NCI-H1092 (cell line): ENCODE results near the gene IARS2.
"Not testable (repeated sequence)": the region's sequence is repeated elsewhere in the genome, so short reads cannot be mapped to it uniquely, and the experiment has no call there.

Source experiments
- DNase-seq: peaks from one replicate; lab custom pipeline; 2025; lab: John Stamatoyannopoulos, UW

Gene IARS2

GRCh38 chr1:220164517-220164916 is 70.6 kb downstream of the IARS2 start:
- no peak for DNase-seq

- DNase-seq: no peak
These were observed 72.9 kb downstream of the IARS2 start for GRCh38 chr1:220166853-220167252.

- DNase-seq: not testable (repeated sequence)
These were observed 76.0 kb downstream of the IARS2 start for GRCh38 chr1:220169887-220170286.

GRCh38 chr1:220170836-220171526 is 77.0 kb downstream of the IARS2 start:
- no peak for DNase-seq

GRCh38 chr1:220176540-220176939 is 82.6 kb downstream of the IARS2 start:
- DNase-seq: no peak

GRCh38 chr1:220182111-220182510 is 88.2 kb downstream of the IARS2 start:
- no peak for DNase-seq

GRCh38 chr1:220182656-220183055 is 88.7 kb downstream of the IARS2 start:
- DNase-seq: no peak

GRCh38 chr1:220184506-220184905 is 90.6 kb downstream of the IARS2 start:
- DNase-seq: no peak

GRCh38 chr1:220186752-220187151 is 92.8 kb downstream of the IARS2 start:
- DNase-seq: no peak

- DNase-seq: no peak
These were observed 94.6 kb downstream of the IARS2 start for GRCh38 chr1:220188538-220188937.

- peak; percentile 28 for DNase-seq
These were observed 95.9 kb downstream of the IARS2 start for GRCh38 chr1:220189750-220190347.

GRCh38 chr1:220195701-220196100 is 101.8 kb downstream of the IARS2 start:
- no peak for DNase-seq
